Mesodermal cell (in vitro differentiated cells): Measurements from ENCODE around the gene TMEM40.
"Not testable (repeated sequence)": the region's sequence is repeated elsewhere in the genome, so short reads cannot be mapped to it uniquely, and the experiment has no call there.

ENCODE experiments used
- H3K27ac ChIP-seq: 2 replicates; pipeline ENCODE4 v1.7.0; 2013; ENCODE audit warnings: mild to moderate bottlenecking, low read depth, low read length, moderate library complexity; ENCODE audit not compliant: severe bottlenecking
- H3K36me3 ChIP-seq: 2 replicates; pipeline ENCODE4 v1.7.1; 2013; ENCODE audit warnings: mild to moderate bottlenecking, low read length, moderate library complexity; ENCODE audit not compliant: control insufficient read depth, insufficient read depth
- H3K4me1 ChIP-seq: one replicate; pipeline ENCODE4 v1.7.1; 2013; ENCODE audit warnings: mild to moderate bottlenecking, low read length; ENCODE audit not compliant: insufficient read depth, control insufficient read depth, poor library complexity, severe bottlenecking
- H3K4me3 ChIP-seq: 2 replicates; pipeline ENCODE4 v1.7.0; 2013; ENCODE audit warnings: low read length, control low read depth, mild to moderate bottlenecking; ENCODE audit not compliant: insufficient read depth, poor library complexity, severe bottlenecking; ENCODE audit errors: extremely low read depth
- H3K9me3 ChIP-seq: 2 replicates; pipeline ENCODE4 v1.7.1; 2013; ENCODE audit warnings: mild to moderate bottlenecking, low read length, moderate library complexity; ENCODE audit not compliant: control insufficient read depth
- WGBS, 2 experiments: methylation state at CpG; one replicate each; pipeline ENCODE4 v1.1.5; 2013; ENCODE audit warnings: missing lambda C conversion rate in 2 of 2; ENCODE audit not compliant: insufficient coverage in 2 of 2; 5-methylcytosine and 5-hydroxymethylcytosine counted together

The TMEM40 gene

DNA sequence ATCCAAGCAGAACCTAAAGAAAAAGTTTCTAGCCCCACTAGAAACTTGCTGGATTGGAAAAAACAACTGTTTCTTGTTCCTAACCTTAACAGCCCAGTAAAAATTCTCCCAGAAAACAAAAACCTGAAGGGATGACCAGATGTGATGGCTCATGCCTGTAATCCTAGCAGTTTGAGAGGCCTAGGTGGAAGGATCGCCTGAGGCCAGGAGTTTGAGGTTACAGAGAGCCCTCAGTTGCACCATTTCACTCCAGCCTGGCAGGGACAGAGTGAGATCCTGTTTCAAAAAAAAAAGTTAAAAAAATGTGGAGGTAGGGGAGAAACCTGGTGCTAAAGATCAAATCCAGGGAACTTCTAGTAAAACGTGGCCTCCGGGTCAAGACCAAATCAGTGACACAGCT, 56.6 kb downstream of the TMEM40 start:
- WGBS, 2 experiments = 85 to 94% methylated on average over 3 of the region's 3 CpGs
- Histone ChIP-seq H3K4me1 (no peaks in the 10 kb centered on the region), H3K9me3 (no peaks in the 10 kb centered on the region), H3K27ac (no peak overlapping the region), H3K4me3 (no peak overlapping the region), H3K36me3 (no peaks in the 10 kb centered on the region)

DNA sequence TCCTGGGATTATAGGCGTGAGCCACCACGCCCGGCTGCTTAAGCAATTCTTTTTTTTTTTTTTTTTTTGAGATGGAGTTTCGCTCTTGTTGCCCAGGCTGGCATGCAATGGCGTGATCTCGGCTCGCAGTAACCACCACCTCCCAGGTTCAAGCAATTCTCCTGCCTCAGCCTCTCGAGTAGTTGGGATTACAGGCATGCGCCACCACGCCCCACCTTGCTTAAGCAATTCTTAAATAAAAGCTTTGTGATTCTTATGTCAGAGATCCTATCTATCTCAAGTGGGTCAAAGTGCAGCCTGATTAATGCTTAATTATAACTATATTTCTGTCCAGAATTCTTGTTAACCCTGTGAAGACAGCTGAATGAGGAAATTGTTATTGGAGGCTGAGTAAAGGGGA, 57.5 kb downstream of the TMEM40 start:
- H3K4me3 ChIP-seq, H3K9me3 ChIP-seq, H3K4me1 ChIP-seq, H3K36me3 ChIP-seq, H3K27ac ChIP-seq: not testable (repeated sequence)
- WGBS, 2 experiments = 85 to 100% methylated on average over 1 to 6 of the region's 10 CpGs

DNA sequence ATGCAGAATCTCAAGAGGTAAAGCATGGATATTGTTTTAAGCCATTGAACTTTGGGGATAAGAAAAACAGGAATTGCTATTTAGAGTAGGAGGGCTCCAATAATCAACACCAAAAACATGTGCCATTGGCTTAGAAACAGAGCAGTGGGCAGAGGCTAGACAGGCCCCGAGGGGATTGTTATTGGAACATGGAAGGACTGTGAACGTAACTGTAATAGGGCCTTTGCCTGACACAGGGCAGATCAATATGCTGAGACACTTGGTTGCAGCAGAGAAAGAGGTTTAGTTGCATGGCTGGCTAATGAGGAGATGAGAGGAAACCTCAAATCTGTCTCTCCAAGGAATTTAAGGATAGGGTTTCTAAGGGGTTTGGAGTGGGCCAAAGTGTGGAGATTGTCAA, 58.3 kb downstream of the TMEM40 start:
- Histone ChIP-seq H3K4me3 (no peak overlapping the region), H3K9me3 (no peaks in the 10 kb centered on the region), H3K27ac (no peak overlapping the region), H3K36me3 (no peaks in the 10 kb centered on the region), H3K4me1 (no peaks in the 10 kb centered on the region)
- 85 to 93% methylated on average over 2 of the region's 2 CpGs for WGBS, 2 experiments

DNA sequence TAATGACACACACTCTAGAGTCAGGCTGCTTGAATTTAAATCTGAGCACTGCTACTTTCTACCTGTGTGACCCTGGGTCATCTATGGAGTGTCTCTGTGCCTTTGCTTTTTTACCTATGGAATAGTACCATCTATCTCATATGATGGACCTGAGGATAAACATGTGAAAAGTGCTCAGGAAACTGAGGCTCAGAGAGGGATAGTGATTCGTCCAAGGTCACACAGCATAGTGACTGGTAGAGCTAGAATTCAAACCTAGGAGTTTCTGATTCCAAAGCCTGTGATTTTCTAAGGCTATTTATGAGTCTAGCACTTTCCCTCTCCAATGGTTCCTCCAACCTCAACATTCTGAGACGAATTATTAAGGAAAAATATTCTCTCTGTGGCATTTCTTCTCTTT, 63.1 kb downstream of the TMEM40 start:
- Histone ChIP-seq H3K4me1 (peaks cover 4% of the 10 kb centered on the region), H3K4me3 (no peak overlapping the region), H3K36me3 (no peaks in the 10 kb centered on the region), H3K9me3 (no peaks in the 10 kb centered on the region), H3K27ac (no peak overlapping the region)
- 73 to 84% methylated on average over 1 to 2 of the region's 2 CpGs for WGBS, 2 experiments

DNA sequence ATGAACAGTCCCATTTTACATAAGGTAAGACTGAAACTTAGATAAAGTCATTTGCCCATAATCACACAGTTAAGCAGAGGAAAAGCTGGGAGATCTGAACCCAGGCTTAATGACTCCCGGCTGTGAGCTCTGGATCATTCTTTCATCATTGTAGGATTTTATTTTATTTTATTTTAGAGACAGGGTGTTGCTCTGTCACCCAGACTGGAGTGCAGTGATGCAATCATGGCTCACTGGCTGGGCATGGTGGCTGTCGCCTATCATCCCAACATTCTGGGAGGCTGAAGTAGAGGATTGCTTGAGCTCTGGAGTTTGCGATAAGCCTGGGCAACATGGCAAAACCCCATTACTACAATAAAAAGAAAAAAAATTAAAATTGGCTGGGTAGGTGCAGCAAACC, 63.9 kb downstream of the TMEM40 start:
- no peak overlapping the region for H3K4me3 ChIP-seq
- 100% methylated on average over 1 of the region's 3 CpGs; no CpG with 5 or more reads in 1 of the 2 experiments for WGBS, 2 experiments
- H3K9me3 ChIP-seq = no peaks in the 10 kb centered on the region
- peaks cover 4% of the 10 kb centered on the region for H3K4me1 ChIP-seq
- H3K27ac ChIP-seq = no peak overlapping the region
- H3K36me3 ChIP-seq = no peaks in the 10 kb centered on the region

DNA sequence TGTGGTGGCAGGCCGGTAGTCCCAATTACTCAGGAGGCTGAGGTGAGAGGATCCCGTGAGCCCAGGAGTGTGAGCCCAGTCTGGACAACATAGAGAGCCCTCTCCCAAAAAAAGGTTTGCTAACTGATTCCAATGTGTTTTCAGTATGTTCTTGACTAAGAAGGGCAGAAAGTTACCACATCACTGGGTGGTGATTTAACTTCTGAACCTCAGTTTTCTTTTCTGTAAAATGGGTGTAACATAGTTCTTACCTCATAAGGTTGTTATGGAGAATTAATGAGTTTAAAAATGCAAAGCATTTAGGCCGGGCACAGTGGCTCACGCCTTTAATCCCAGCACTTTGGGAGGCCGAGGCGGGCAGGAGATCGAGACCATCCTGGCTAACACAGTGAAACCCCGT, 66.6 kb downstream of the TMEM40 start:
- H3K4me1 ChIP-seq = peaks cover 4% of the 10 kb centered on the region
- 83 to 88% methylated on average over 4 to 5 of the region's 8 CpGs for WGBS, 2 experiments
- no peak overlapping the region for H3K4me3 ChIP-seq
- no peak overlapping the region for H3K27ac ChIP-seq
- H3K36me3 ChIP-seq = no peaks in the 10 kb centered on the region
- H3K9me3 ChIP-seq = no peaks in the 10 kb centered on the region

DNA sequence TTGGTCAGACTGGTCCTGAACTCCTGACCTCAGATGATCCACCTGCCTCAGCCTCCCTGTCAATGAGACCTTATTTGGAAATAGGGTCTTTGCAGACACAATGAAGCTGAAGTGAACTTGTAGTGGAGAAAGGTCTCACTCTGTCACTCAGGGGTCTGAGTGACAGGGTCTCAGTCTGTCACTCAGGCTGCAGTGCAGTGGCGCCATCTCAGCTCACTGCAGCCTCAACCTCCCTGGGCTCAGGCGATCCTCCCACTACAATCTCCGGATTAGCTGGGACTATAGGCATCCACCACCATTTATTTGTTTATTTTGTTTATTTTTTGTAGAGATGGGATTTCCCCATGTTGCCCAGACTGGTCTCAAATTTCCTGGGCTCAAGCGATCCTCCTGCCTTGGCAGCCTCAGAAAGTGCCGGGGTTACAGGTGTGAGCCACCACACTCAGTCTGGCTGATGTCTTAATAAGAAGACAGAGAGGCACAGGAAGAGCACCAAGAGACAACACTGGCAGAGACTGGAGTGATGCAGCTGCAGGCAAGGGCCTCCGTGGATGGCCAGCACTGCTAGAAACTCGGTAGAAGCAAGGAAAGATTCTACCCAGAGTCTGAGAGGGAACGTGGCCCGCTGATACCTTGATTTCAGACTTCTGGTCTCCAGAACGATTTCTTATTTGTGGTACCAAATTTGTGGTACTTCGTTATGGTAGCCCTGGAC, 68.9 kb downstream of the TMEM40 start:
- Histone ChIP-seq H3K27ac (no peak overlapping the region), H3K4me3 (no peak overlapping the region), H3K9me3 (no peaks in the 10 kb centered on the region), H3K4me1 (peaks cover 4% of the 10 kb centered on the region), H3K36me3 (no peaks in the 10 kb centered on the region)
- WGBS, 2 experiments = 77 to 78% methylated on average over 8 of the region's 11 CpGs

DNA sequence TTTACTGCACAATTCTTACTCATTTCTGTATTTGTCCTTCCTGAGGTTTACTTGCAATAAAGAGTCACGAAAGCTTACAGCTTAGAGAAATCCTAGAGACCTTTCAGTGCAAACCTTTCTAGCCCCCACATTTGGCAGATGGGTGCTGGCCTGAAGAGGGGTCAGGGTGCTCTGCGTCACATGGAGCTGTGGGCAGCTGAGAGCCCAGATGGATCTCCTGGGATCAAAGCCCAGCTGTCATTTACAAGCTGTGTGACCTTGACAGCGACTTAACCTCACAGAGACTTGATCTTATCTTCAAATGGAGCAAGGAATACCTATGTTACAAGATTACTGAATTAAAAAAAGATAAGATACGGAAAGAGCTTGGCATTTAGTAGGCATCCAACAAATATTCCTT, 71.1 kb downstream of the TMEM40 start:
- H3K4me3 ChIP-seq = no peak overlapping the region
- no peak overlapping the region for H3K27ac ChIP-seq
- 88 to 100% methylated on average over 2 to 3 of the region's 4 CpGs for WGBS, 2 experiments
- no peaks in the 10 kb centered on the region for H3K9me3 ChIP-seq
- no peaks in the 10 kb centered on the region for H3K4me1 ChIP-seq
- H3K36me3 ChIP-seq = no peaks in the 10 kb centered on the region

DNA sequence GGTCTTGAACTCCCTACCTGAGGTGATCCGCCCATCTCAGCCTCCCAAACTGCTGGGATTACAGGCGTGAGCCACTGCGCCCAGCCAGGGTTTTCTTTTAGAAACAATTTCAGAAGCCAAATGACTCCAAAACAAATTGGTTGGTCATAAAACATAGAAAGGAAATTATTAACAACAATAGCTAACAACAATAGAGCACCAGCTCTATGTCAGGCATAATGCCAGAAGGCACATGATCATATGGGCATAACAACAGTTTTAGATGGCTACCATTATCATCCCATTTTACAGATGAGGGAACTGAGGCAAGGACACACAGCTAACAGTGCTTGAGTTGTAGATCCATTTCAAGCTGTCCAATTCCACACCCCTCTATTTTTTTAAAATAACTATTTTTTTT, 73.0 kb downstream of the TMEM40 start:
- WGBS, 2 experiments = 80 to 100% methylated on average over 1 of the region's 3 CpGs

More for the DNA sequence above, 73.0 kb downstream of the TMEM40 start:
- H3K27ac ChIP-seq = no peak overlapping the region
- no peaks in the 10 kb centered on the region for H3K36me3 ChIP-seq
- no peak overlapping the region for H3K4me3 ChIP-seq
- no peaks in the 10 kb centered on the region for H3K4me1 ChIP-seq
- H3K9me3 ChIP-seq = no peaks in the 10 kb centered on the region
